Measurements from ENCODE around the gene EFCAB8.

Gene EFCAB8

GRCh38 chr20:32991383-32991782 lies 132.7 kb downstream of the EFCAB8 start:
- Histone ChIP-seq H3K4me3 (no peak overlapping the region), H3K9me3 (no peaks in the 10 kb centered on the region), H3K27ac (no peak overlapping the region), H3K27me3 (peaks cover 0 to 28% of the 10 kb centered on the region in 2 donors), H3K36me3 (no peaks in the 10 kb centered on the region), H3K4me1 (no peaks in the 10 kb centered on the region)
- DNase-seq = no peak
- no peak for TF ChIP-seq CTCF (IDR thresholded peaks at IDR 0.05)
- intact Hi-C loops (cut with DNase I; ENCODE audit: low total_unique reads) = no loop called here

- no peak for DNase-seq
- Histone ChIP-seq H3K4me3 (no peak overlapping the region), H3K9me3 (no peaks in the 10 kb centered on the region), H3K36me3 (no peaks in the 10 kb centered on the region), H3K4me1 (no peaks in the 10 kb centered on the region), H3K27ac (no peak overlapping the region), H3K27me3 (peaks cover 0 to 22% of the 10 kb centered on the region in 2 donors)
- no peak for TF ChIP-seq CTCF (IDR thresholded peaks at IDR 0.05)
- intact Hi-C loops (cut with DNase I; ENCODE audit: low total_unique reads) = no loop called here
Measured at GRCh38 chr20:32991792-32992641, 133.3 kb downstream of the EFCAB8 start.

- Histone ChIP-seq H3K9me3 (no peaks in the 10 kb centered on the region), H3K36me3 (no peaks in the 10 kb centered on the region), H3K4me1 (no peaks in the 10 kb centered on the region), H3K27ac (no peak overlapping the region), H3K27me3 (peaks cover 0 to 23% of the 10 kb centered on the region in 2 donors), H3K4me3 (no peak overlapping the region)
- intact Hi-C loops (cut with DNase I; ENCODE audit: low total_unique reads) = no loop called here
- no peak for TF ChIP-seq CTCF (IDR thresholded peaks at IDR 0.05)
- no peak for DNase-seq
Measured at GRCh38 chr20:32993496-32994050, 134.8 kb downstream of the EFCAB8 start.

- no peaks in the 10 kb centered on the region for H3K4me1 ChIP-seq
- H3K9me3 ChIP-seq = no peaks in the 10 kb centered on the region
- H3K36me3 ChIP-seq = no peaks in the 10 kb centered on the region
- H3K4me3 ChIP-seq = no peak overlapping the region
- intact Hi-C loops (cut with DNase I; ENCODE audit: low total_unique reads) = no loop called here
- H3K27ac ChIP-seq = no peak overlapping the region
- TF ChIP-seq CTCF (IDR thresholded peaks at IDR 0.05) = no peak
- peaks cover 0 to 10% of the 10 kb centered on the region in 2 donors for H3K27me3 ChIP-seq
- no peak for DNase-seq
Measured at GRCh38 chr20:32995802-32996201, 137.1 kb downstream of the EFCAB8 start.

GRCh38 chr20:32997431-32997830 lies 138.7 kb downstream of the EFCAB8 start:
- intact Hi-C loops (cut with DNase I; ENCODE audit: low total_unique reads) = no loop called here
- TF ChIP-seq CTCF (IDR thresholded peaks at IDR 0.05) = no peak
- DNase-seq = no peak
- H3K4me3 ChIP-seq = no peak overlapping the region
- H3K27ac ChIP-seq = no peak overlapping the region
- no peaks in the 10 kb centered on the region for H3K36me3 ChIP-seq
- no peaks in the 10 kb centered on the region for H3K9me3 ChIP-seq
- peaks cover 0 to 3% of the 10 kb centered on the region in 2 donors for H3K27me3 ChIP-seq
- no peaks in the 10 kb centered on the region for H3K4me1 ChIP-seq
